ENCODE measurements around the gene BSG.

The BSG gene

DNA sequence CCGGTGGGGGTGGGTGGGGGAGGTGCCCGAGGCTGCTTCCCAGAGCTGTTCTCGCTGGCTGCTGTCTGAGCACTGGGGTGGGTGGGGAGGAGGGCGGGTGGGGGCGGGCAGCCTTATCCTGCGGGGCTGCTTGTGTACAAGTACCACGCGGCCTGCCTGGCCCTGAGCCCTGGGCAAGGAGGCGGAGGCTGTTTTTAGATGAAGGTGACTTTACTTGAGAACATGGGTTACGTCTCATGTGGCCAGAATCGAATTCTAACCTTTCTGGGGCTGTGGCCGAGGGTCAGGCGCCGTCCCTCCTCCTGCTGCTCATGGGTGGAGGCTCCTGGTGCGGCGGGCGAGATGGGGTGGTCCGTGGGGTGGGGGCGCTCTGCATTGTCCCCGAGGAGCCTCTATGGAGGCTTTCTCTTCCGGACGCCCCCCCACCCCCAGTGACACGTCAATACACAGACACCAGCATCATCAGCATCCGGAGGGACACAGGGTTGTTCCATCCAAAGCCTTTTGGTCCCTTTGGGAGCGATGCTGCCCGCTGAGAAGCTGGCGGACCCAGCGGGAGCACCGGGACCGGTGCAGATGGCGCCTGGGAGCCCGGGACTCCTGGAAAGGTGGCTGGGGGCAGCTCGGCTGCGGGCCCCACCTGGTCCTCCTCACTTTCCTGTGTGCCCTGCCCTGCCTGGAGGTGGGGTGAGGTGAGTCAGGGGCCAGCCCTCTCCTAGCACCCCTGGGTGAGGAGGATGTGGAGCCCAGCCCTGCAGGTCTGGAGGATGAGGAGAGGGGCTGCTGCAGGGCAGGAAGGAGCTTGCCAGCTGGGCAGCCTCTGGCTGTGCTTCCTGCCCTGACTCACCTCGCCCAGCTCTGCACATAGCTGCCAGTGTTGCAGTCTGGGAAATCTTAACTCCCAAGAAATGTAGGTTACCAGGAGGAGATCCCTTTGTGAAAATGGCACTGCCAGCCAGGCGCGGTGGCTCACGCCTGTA is 3.4 kb downstream of the BSG start:
- DNase-seq (ENCODE audit: low spot score), result no peak
- TF ChIP-seq, protein P1, sequence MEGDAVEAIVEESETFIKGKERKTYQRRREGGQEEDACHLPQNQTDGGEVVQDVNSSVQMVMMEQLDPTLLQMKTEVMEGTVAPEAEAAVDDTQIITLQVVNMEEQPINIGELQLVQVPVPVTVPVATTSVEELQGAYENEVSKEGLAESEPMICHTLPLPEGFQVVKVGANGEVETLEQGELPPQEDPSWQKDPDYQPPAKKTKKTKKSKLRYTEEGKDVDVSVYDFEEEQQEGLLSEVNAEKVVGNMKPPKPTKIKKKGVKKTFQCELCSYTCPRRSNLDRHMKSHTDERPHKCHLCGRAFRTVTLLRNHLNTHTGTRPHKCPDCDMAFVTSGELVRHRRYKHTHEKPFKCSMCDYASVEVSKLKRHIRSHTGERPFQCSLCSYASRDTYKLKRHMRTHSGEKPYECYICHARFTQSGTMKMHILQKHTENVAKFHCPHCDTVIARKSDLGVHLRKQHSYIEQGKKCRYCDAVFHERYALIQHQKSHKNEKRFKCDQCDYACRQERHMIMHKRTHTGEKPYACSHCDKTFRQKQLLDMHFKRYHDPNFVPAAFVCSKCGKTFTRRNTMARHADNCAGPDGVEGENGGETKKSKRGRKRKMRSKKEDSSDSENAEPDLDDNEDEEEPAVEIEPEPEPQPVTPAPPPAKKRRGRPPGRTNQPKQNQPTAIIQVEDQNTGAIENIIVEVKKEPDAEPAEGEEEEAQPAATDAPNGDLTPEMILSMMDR (IDR thresholded peaks at IDR 0.05; ENCODE audit: extremely low read depth, missing control alignments), result no peak

GRCh38 chr19:576768-577438 is 4.5 kb downstream of the BSG start:
- DNase-seq (ENCODE audit: low spot score), result no peak
- TF ChIP-seq, protein P1 (IDR thresholded peaks at IDR 0.05; ENCODE audit: extremely low read depth, missing control alignments), result no peak

- DNase-seq (ENCODE audit: low spot score), result no peak
- TF ChIP-seq, protein P1 (IDR thresholded peaks at IDR 0.05; ENCODE audit: extremely low read depth, missing control alignments), result no peak
Observed at GRCh38 chr19:577439-578392, 5.3 kb downstream of the BSG start.

- TF ChIP-seq, protein P1 (IDR thresholded peaks at IDR 0.05; ENCODE audit: extremely low read depth, missing control alignments), result no peak
- DNase-seq (ENCODE audit: low spot score), result no peak
Observed at GRCh38 chr19:579111-579841, 6.9 kb downstream of the BSG start.

DNA sequence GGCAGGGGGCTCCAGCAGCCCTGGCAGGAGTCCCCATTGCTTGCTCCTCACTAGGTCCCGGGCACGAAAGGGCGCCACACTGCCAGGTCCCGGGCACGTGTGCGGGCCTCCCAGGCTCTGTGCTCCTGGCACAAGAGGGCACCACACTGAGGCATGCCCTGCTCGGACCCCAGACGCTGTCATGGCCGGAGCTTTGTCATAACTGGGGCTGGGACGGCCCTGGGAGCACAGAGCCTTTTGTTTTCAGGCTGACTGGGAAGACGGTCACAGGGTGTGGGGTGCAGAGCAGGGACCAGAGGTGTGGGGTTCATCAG is 7.4 kb downstream of the BSG start:
- TF ChIP-seq, protein P1 (IDR thresholded peaks at IDR 0.05; ENCODE audit: extremely low read depth, missing control alignments), result no peak
- no peak for DNase-seq (ENCODE audit: low spot score)

- TF ChIP-seq, protein P1 (IDR thresholded peaks at IDR 0.05; ENCODE audit: extremely low read depth, missing control alignments), result no peak
- no peak for DNase-seq (ENCODE audit: low spot score)
Observed at GRCh38 chr19:580274-580835, 8.0 kb downstream of the BSG start.

All from GM20000 (cell line).